SK-N-SH treated with all-trans-retinoic acid at 6 μM for 48 hours (cell line): ENCODE measurements around the gene ERVV-1.

Source experiments
- GLIS3 ChIP-seq: fragments of 250-450 bp; sonication (Bioruptor Pico); IDR thresholded peaks from 2 replicates; pipeline ENCODE4 v1.5.0; 2020; ENCODE audit warnings: mild to moderate bottlenecking, moderate library complexity
- RARB ChIP-seq: fragments of 250-450 bp; sonication (Bioruptor Pico); IDR thresholded peaks from 2 replicates; pipeline ENCODE4 v1.8.0; 2021; ENCODE audit warnings: mild to moderate bottlenecking, moderate library complexity
- TOX ChIP-seq: fragments of 250-450 bp; sonication (Bioruptor Pico); IDR thresholded peaks from 2 replicates; pipeline ENCODE4 v1.8.0; 2021; ENCODE audit warnings: mild to moderate bottlenecking, moderate library complexity, borderline replicate concordance
- ZFP30 ChIP-seq: fragments of 450-650 bp; formaldehyde crosslinking; IDR thresholded peaks from 2 replicates; pipeline ENCODE4 v1.5.0; 2022; ENCODE audit warnings: mild to moderate bottlenecking, moderate library complexity
- TF ChIP-seq, protein P1 (sequence below): fragments of 250-450 bp; sonication (Bioruptor Pico); IDR thresholded peaks from 2 replicates; pipeline ENCODE4 v1.8.0; 2020; ENCODE audit warnings: mild to moderate bottlenecking, moderate library complexity, borderline replicate concordance

DNA sequence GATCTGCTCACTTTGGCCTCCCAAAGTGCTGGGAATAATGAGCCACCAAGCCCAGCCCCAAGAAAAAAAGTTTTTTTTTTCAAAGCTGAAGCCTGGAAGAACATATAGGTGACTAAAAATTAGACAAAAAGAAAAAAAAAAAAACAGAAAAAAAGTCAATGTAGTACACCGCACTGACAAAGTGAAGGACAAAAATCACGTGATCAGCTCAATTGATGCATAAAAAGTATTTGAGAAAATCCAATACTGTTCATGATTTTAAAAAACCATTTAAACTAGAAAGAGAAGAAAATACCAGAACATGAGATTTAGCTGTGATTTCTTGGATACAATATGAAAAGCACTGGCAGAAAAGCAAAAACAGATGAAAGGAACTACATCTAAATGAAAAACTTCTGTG, 20.3 kb downstream of the ERVV-1 start:
- no peak for TF ChIP-seq ZFP30
- TF ChIP-seq RARB, result no peak
- TF ChIP-seq, protein P1, sequence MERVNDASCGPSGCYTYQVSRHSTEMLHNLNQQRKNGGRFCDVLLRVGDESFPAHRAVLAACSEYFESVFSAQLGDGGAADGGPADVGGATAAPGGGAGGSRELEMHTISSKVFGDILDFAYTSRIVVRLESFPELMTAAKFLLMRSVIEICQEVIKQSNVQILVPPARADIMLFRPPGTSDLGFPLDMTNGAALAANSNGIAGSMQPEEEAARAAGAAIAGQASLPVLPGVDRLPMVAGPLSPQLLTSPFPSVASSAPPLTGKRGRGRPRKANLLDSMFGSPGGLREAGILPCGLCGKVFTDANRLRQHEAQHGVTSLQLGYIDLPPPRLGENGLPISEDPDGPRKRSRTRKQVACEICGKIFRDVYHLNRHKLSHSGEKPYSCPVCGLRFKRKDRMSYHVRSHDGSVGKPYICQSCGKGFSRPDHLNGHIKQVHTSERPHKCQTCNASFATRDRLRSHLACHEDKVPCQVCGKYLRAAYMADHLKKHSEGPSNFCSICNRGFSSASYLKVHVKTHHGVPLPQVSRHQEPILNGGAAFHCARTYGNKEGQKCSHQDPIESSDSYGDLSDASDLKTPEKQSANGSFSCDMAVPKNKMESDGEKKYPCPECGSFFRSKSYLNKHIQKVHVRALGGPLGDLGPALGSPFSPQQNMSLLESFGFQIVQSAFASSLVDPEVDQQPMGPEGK (CRISPR knock-in tag), result no peak
- no peak for TF ChIP-seq TOX (CRISPR knock-in tag)
- TF ChIP-seq GLIS3 (CRISPR knock-in tag), result no peak
